Spleen (tissue), 7 donors: ENCODE measurements around the gene ZNF839.

Experiments
- CTCF ChIP-seq, 11 experiments: fragments of 200-600 bp in 7 of 11; fragments of 450-650 bp in 4 of 11; sonication (generic) in 4 of 11; IDR thresholded peaks in 8 of 11; conservative IDR thresholded peaks in 3 of 11; 1 replicate in 7 of 11; 2 replicates in 4 of 11; pipeline versions ENCODE4 v1.4.0 to v1.8.0; 2016 to 2021; ENCODE audit warnings: antibody characterized with exemption in 11 of 11, inconsistent platforms in 4 of 11, mild to moderate bottlenecking in 1 of 11
- POLR2A ChIP-seq, 3 donors: fragments of 450-650 bp; IDR thresholded peaks; one replicate each; pipeline ENCODE4 v1.5.1; 2017; ENCODE audit warnings: antibody characterized with exemption in 3 of 3, mild to moderate bottlenecking in 1 of 3
- POLR2AphosphoS5 ChIP-seq, 3 donors: sonication (generic); formaldehyde crosslinking; IDR thresholded peaks; one replicate each; pipeline ENCODE4 v1.5.1; 2017; ENCODE audit warnings: antibody characterized with exemption in 3 of 3
- donor health status: DM: no; HTN: no; CAD: no; lungs with moderate emphysema.
- donor health status: DM: no; HTN: no; CAD: no.
- donor health status: DM: no; HTN: no; CAD: no.

GRCh38 chr14:102390064-102390855 lies 70.7 kb downstream of the ZNF839 start:
- TF ChIP-seq CTCF (IDR thresholded peaks at IDR 0.05 in 8 of 11, conservative IDR thresholded peaks at IDR 0.05 in 3 of 11) (no peak), POLR2AphosphoS5 (IDR thresholded peaks at IDR 0.05) (no peak), POLR2A (IDR thresholded peaks at IDR 0.05) (no peak)
